Caco-2 (cell line): Measurements from ENCODE around the gene FAU. TPM values are rescaled to one million over a fixed set of nuclear protein-coding genes. Genes with fewer than 3 reads are reported as not detected.

Experiments used
- BruUV-seq: library from RNA; stranded (reverse); fragments of 400-500 nt; replicated peaks from 2 replicates; lab custom pipeline; 2021; lab: Mats Ljungman, UMichigan
- CTCF ChIA-PET: fragments of 300-600 bp; sonication (Branson Sonifier 250); formaldehyde crosslinking; loops from one replicate; lab custom pipeline; 2022; ENCODE audit warnings: antibody characterized with exemption; lab: Charles Lee
- POLR2A ChIA-PET: fragments of 300-600 bp; sonication (Branson Sonifier 250); formaldehyde crosslinking; loops from one replicate; lab custom pipeline; 2022; ENCODE audit warnings: antibody characterized with exemption; lab: Charles Lee
- DNase-seq, 2 experiments: peaks; one replicate each; pipeline versions ENCODE4 v3.0.0 to v3.0.0-alpha.2; 2020 to 2022
- H3K27me3 ChIP-seq: replicated peaks from 2 replicates; pipeline ENCODE4 v1.6.0; 2011; ENCODE audit warnings: low read length; ENCODE audit not compliant: control insufficient read depth, insufficient read depth
- H3K36me3 ChIP-seq: 2 replicates; pipeline ENCODE4 v1.5.1; 2011; ENCODE audit warnings: low read length; ENCODE audit not compliant: control insufficient read depth, insufficient read depth
- H3K4me1 ChIP-seq: fragments of 250-450 bp; sonication (Bioruptor Pico); 2 replicates; pipeline ENCODE4 v1.5.1; 2020; ENCODE audit warnings: mild to moderate bottlenecking
- H3K4me3 ChIP-seq: 2 replicates; pipeline ENCODE4 v1.5.1; 2011; ENCODE audit warnings: low read depth, mild to moderate bottlenecking, control low read depth, low read length
- H3K9me3 ChIP-seq: fragments of 250-450 bp; sonication (Bioruptor Pico); 2 replicates; pipeline ENCODE4 v1.5.1; 2020; ENCODE audit warnings: mild to moderate bottlenecking, moderate library complexity
- H3K27ac Mint-ChIP-seq: one replicate; pipeline ENCODE4 v1.8.0; 2022; ENCODE audit warnings: mixed read lengths; ENCODE audit not compliant: unreplicated experiment
- H3K27me3 Mint-ChIP-seq: one replicate; pipeline ENCODE4 v1.8.0; 2022; ENCODE audit warnings: mixed read lengths; ENCODE audit not compliant: insufficient read depth, unreplicated experiment
- H3K36me3 Mint-ChIP-seq: one replicate; pipeline ENCODE4 v1.8.0; 2022; ENCODE audit warnings: mild to moderate bottlenecking, mixed read lengths; ENCODE audit not compliant: insufficient read depth, unreplicated experiment
- H3K4me1 Mint-ChIP-seq: one replicate; pipeline ENCODE4 v1.8.0; 2022; ENCODE audit warnings: low read depth, mixed read lengths; ENCODE audit not compliant: unreplicated experiment
- H3K4me3 Mint-ChIP-seq: one replicate; pipeline ENCODE4 v1.8.0; 2022; ENCODE audit warnings: mild to moderate bottlenecking, moderate library complexity, mixed read lengths; ENCODE audit not compliant: unreplicated experiment
- H3K9me3 Mint-ChIP-seq: one replicate; pipeline ENCODE4 v1.8.0; 2022; ENCODE audit warnings: mixed read lengths; ENCODE audit not compliant: unreplicated experiment
- intact Hi-C: fragments of 100-400 bp; cut with micrococcal nuclease; formaldehyde crosslinking; loops from one replicate; pipeline ENCODE4 v1.10.0; 2022; ENCODE audit not compliant: unreplicated experiment
- total RNA-seq: library from RNA; stranded (reverse); gene quantifications from 2 replicates; pipeline ENCODE4 v1.2.3, GENCODE V29; 2022
- TF ChIP-seq, protein P1 (sequence below), 2 experiments: fragments of 200-600 bp in 1 of 2; IDR thresholded peaks; 1 replicate in 1 of 2; 2 replicates in 1 of 2; pipeline versions ENCODE4 v1.5.1 to v1.8.0; 2011 to 2022; ENCODE audit warnings: antibody characterized with exemption in 1 of 2, control low read depth in 1 of 2, inconsistent platforms in 1 of 2, low read depth in 1 of 2, low read length in 1 of 2, mild to moderate bottlenecking in 1 of 2, moderate library complexity in 1 of 2; ENCODE audit not compliant: insufficient read depth in 1 of 2, severe bottlenecking in 1 of 2, unreplicated experiment in 1 of 2

FAU gene
- total RNA-seq, 1 experiment from 2014 or later, result 918 TPM

DNA sequence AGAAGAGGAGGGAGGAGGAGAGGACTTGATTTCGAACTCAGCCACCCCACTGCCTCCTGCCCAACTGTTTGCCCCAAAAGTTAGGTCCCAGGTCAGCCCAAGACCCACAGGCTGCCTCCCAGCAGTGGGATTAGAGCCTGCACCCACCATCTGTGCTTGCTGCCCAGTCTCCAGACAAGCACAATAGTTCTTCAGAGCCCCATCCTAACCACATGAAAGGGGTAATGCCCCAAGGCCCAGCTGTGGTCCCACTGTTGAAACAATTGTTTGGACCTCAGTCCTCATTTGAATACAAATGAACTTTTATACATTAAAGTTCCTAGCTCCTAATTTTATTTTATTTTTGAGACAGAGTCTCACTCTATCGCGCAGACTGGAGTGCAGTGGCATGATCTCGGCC, 31.3 kb downstream of the FAU start:
- no peak overlapping the region for H3K4me3 ChIP-seq
- no peaks in the 10 kb centered on the region for H3K9me3 Mint-ChIP-seq
- peaks cover 2% of the 10 kb centered on the region; the same call in 1 of the 2 replicates for H3K36me3 ChIP-seq
- H3K36me3 Mint-ChIP-seq, result peaks cover 13% of the 10 kb centered on the region
- no peaks in the 10 kb centered on the region for H3K9me3 ChIP-seq
- CTCF ChIA-PET, result interaction anchor here (0.7 to 1.4 kb wide), 2 partner anchors 11 to 27 kb away, joined by 3 to 4 read pairs; partner anchors contain the start of gene ZNHIT2
- no peak overlapping the region for H3K27ac Mint-ChIP-seq
- H3K4me1 ChIP-seq, result peaks cover 1% of the 10 kb centered on the region
- DNase-seq, result no peak
- intact Hi-C loops, result no loop called here
- POLR2A ChIA-PET, result interaction anchor here (0.5 to 0.6 kb wide), 2 partner anchors 21 to 266 kb away, joined by 3 read pairs; no protein-coding TSS in a partner anchor
- no peaks in the 10 kb centered on the region for H3K27me3 ChIP-seq
- TF ChIP-seq, protein P1, sequence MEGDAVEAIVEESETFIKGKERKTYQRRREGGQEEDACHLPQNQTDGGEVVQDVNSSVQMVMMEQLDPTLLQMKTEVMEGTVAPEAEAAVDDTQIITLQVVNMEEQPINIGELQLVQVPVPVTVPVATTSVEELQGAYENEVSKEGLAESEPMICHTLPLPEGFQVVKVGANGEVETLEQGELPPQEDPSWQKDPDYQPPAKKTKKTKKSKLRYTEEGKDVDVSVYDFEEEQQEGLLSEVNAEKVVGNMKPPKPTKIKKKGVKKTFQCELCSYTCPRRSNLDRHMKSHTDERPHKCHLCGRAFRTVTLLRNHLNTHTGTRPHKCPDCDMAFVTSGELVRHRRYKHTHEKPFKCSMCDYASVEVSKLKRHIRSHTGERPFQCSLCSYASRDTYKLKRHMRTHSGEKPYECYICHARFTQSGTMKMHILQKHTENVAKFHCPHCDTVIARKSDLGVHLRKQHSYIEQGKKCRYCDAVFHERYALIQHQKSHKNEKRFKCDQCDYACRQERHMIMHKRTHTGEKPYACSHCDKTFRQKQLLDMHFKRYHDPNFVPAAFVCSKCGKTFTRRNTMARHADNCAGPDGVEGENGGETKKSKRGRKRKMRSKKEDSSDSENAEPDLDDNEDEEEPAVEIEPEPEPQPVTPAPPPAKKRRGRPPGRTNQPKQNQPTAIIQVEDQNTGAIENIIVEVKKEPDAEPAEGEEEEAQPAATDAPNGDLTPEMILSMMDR (IDR thresholded peaks at IDR 0.05; ENCODE audit: insufficient read depth in 1 of 2, low read depth in 1 of 2, low read length in 1 of 2, severe bottlenecking in 1 of 2, unreplicated experiment in 1 of 2), result no peak
- H3K4me3 Mint-ChIP-seq, result no peak overlapping the region
- H3K4me1 Mint-ChIP-seq, result peaks cover 4% of the 10 kb centered on the region
- BruUV-seq, result no TSS peak
- H3K27me3 Mint-ChIP-seq, result no peaks in the 10 kb centered on the region

DNA sequence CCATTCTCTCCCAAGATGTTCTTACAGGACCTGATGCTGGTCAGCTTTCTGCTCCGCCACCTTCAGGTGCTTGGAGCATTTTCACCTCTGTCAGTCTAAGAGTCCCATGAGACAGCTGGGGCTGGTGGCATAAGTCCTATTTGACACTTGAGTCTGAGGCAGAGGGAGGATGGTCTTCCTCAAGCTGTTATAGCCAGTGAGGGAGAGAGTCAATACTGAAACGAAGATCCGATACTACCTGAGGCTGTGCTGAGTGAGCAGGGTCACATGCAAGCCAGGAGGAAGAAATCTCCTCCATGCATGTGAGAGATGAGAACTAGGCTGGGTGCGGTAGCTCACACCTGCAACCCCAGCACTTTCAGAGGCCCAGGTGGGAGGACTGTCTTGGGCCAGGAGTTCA, 32.3 kb downstream of the FAU start:
- Histone ChIP-seq H3K4me3 (no peak overlapping the region), H3K36me3 (peaks cover 2% of the 10 kb centered on the region; the same call in 1 of the 2 replicates), H3K4me1 (peaks cover 10% of the 10 kb centered on the region; the same call in 1 of the 2 replicates), H3K27me3 (no peaks in the 10 kb centered on the region), H3K9me3 (no peaks in the 10 kb centered on the region)
- intact Hi-C loops, result no loop called here
- CTCF ChIA-PET, result interaction anchor here (0.5 kb wide), 1 partner anchor 25 kb away, joined by 5 read pairs; no protein-coding TSS in a partner anchor
- Mint-ChIP-seq H3K4me3 (no peak overlapping the region), H3K36me3 (peaks cover 16% of the 10 kb centered on the region), H3K27ac (no peak overlapping the region), H3K27me3 (no peaks in the 10 kb centered on the region), H3K4me1 (peaks cover 7% of the 10 kb centered on the region), H3K9me3 (no peaks in the 10 kb centered on the region)
- DNase-seq, result no peak
- BruUV-seq, result no TSS peak
- TF ChIP-seq, protein P1 (IDR thresholded peaks at IDR 0.05; ENCODE audit: insufficient read depth in 1 of 2, low read depth in 1 of 2, low read length in 1 of 2, severe bottlenecking in 1 of 2, unreplicated experiment in 1 of 2), result no peak
- POLR2A ChIA-PET, result no interaction called here

DNA sequence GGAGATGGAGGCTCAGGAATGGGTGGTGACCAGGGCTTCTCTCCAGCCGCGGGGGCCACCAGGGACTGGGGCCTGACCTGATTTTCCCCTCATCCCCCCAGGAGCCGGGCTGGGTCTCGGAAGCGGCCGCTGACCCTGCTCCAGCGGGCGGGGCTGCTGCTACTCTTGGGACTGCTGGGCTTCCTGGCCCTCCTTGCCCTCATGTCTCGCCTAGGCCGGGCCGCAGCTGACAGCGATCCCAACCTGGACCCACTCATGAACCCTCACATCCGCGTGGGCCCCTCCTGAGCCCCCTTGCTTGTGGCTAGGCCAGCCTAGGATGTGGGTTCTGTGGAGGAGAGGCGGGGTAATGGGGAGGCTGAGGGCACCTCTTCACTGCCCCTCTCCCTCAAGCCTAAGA, 34.1 kb downstream of the FAU start:
- TF ChIP-seq, protein P1 (IDR thresholded peaks at IDR 0.05; ENCODE audit: insufficient read depth in 1 of 2, low read depth in 1 of 2, low read length in 1 of 2, severe bottlenecking in 1 of 2, unreplicated experiment in 1 of 2), result no peak
- POLR2A ChIA-PET, result no interaction called here
- Histone ChIP-seq H3K4me1 (peaks cover 12% of the 10 kb centered on the region; the same call in 1 of the 2 replicates), H3K9me3 (no peaks in the 10 kb centered on the region), H3K27me3 (no peaks in the 10 kb centered on the region), H3K36me3 (peaks cover 2% of the 10 kb centered on the region; the same call in 1 of the 2 replicates), H3K4me3 (no peak overlapping the region)
- Mint-ChIP-seq H3K36me3 (peaks cover 34% of the 10 kb centered on the region), H3K4me1 (peaks cover 9% of the 10 kb centered on the region), H3K4me3 (no peak overlapping the region), H3K27me3 (no peaks in the 10 kb centered on the region), H3K27ac (no peak overlapping the region), H3K9me3 (no peaks in the 10 kb centered on the region)
- CTCF ChIA-PET, result no interaction called here
- intact Hi-C loops, result no loop called here
- no TSS peak for BruUV-seq
- no peak for DNase-seq
